BJ (cell line): ENCODE results near the gene ABL2. TPM values are rescaled to one million over a fixed set of nuclear protein-coding genes. Genes with fewer than 3 reads are reported as not detected.

Experiments used
- CTCF ChIA-PET: fragments of 350-600 bp; formaldehyde crosslinking; extraction: SDS; loops from one replicate; lab custom pipeline; 2021; ENCODE audit warnings: antibody characterized with exemption, inconsistent platforms; lab: Yijun Ruan, JAX
- POLR2A ChIA-PET: fragments of 300-600 bp; sonication (Branson Sonifier 250); formaldehyde crosslinking; extraction: SDS; loops from one replicate; lab custom pipeline; 2021; ENCODE audit warnings: antibody characterized with exemption; lab: Charles Lee
- DNase-seq: peaks from one replicate; pipeline ENCODE4 v3.0.0-alpha.2; 2011; ENCODE audit warnings: low read depth
- H3K27me3 ChIP-seq: 2 replicates; pipeline ENCODE4 v1.6.0; 2011; ENCODE audit warnings: low read length; ENCODE audit not compliant: control insufficient read depth, insufficient read depth
- H3K36me3 ChIP-seq: 2 replicates; pipeline ENCODE4 v1.5.1; 2011; ENCODE audit warnings: low read length; ENCODE audit not compliant: control insufficient read depth, insufficient read depth
- H3K4me3 ChIP-seq: 2 replicates; pipeline ENCODE4 v1.5.1; 2011; ENCODE audit warnings: low read depth, mild to moderate bottlenecking, control low read depth, low read length
- CTCF ChIP-seq: IDR thresholded peaks from 2 replicates; pipeline ENCODE4 v1.5.1; 2011; ENCODE audit warnings: low read depth, mild to moderate bottlenecking, control low read depth, inconsistent platforms, low read length, moderate library complexity; ENCODE audit not compliant: insufficient read depth
- polyA plus RNA-seq: library from polyadenylated mRNA; depleted of rRNA; stranded (reverse); fragments of >200 nt; gene quantifications from 2 replicates; pipeline ENCODE4 v1.2.3, GENCODE V29; 2011

ABL2 gene
- polyA plus RNA-seq, 1 experiment, result 18.7 TPM

DNA sequence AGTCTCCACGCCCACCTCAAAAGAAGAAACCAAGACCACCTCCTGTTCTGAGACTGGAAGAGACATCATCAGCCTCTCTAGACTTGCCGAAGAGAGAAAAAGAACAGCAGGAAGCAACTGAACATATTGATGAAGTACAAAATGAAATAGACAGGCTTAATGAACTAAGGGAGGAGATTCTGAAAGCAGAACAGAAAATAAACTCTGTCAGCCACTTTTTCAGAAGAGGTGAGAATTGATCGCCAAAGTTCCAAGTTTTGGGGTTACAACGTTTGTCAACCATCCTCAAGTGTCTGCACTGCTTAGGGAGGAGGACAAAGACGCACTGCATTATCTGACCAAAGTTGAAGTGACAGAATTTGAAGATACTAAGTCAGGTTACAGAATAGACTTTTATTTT lies 45.6 kb downstream of the ABL2 start:
- TF ChIP-seq CTCF, result no peak
- Histone ChIP-seq H3K4me3 (no peak overlapping the region), H3K36me3 (no peaks in the 10 kb centered on the region), H3K27me3 (no peaks in the 10 kb centered on the region)
- POLR2A ChIA-PET, result no interaction called here
- CTCF ChIA-PET, result interaction anchor here (1.1 kb wide), 1 partner anchor 9 kb away, joined by 3 read pairs; no protein-coding TSS in a partner anchor
- no peak for DNase-seq

GRCh38 chr1:179178950-179179349 lies 50.5 kb downstream of the ABL2 start:
- POLR2A ChIA-PET, result no interaction called here
- CTCF ChIA-PET, result interaction anchor here (0.9 to 1.4 kb wide), 2 partner anchors 8 to 58 kb away, joined by 3 read pairs; no protein-coding TSS in a partner anchor
- no peak for TF ChIP-seq CTCF
- no peak for DNase-seq
- Histone ChIP-seq H3K27me3 (no peaks in the 10 kb centered on the region), H3K4me3 (no peak overlapping the region), H3K36me3 (no peaks in the 10 kb centered on the region)

DNA sequence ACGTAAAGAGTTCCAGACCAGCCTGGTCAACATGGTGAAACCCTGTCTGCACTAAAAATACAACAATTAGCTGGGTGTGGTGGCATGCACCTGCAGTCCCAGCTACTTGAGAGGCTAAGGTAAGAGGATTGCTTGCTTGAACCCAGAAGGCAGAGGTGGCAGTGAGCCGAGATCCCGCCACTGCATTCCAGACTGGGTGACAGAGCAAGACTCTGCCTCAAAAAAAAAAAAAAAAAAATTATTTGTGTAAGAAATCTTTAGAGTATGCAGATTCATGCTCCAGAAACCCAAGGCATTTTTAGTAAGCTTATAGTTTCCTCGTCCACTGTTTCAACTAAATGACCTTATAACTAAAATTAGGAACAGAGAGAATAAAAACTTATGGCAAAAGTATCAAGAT lies 51.3 kb downstream of the ABL2 start:
- POLR2A ChIA-PET, result no interaction called here
- CTCF ChIA-PET, result interaction anchor here (0.8 to 1.4 kb wide), 2 partner anchors 15 to 57 kb away, joined by 3 read pairs; no protein-coding TSS in a partner anchor

GRCh38 chr1:179177615-179178014 lies 51.9 kb downstream of the ABL2 start:
- no peak for DNase-seq
- ChIA-PET POLR2A (no interaction called here), CTCF (interaction anchor here (0.8 to 1.4 kb wide), 2 partner anchors 14 to 57 kb away, joined by 3 read pairs; no protein-coding TSS in a partner anchor)
- Histone ChIP-seq H3K36me3 (no peaks in the 10 kb centered on the region), H3K27me3 (no peaks in the 10 kb centered on the region), H3K4me3 (no peak overlapping the region)
- no peak for TF ChIP-seq CTCF

More for the DNA sequence above, 51.3 kb downstream of the ABL2 start:
- TF ChIP-seq CTCF, result no peak
- H3K4me3 ChIP-seq, result no peak overlapping the region
- no peaks in the 10 kb centered on the region for H3K27me3 ChIP-seq
- H3K36me3 ChIP-seq, result no peaks in the 10 kb centered on the region
- DNase-seq, result no peak

GRCh38 chr1:179177182-179177581 lies 52.3 kb downstream of the ABL2 start:
- POLR2A ChIA-PET, result no interaction called here
- DNase-seq, result peak; percentile 52
- CTCF ChIA-PET, result no interaction called here

More at GRCh38 chr1:179177182-179177581, 52.3 kb downstream of the ABL2 start:
- H3K4me3 ChIP-seq, result no peak overlapping the region
- TF ChIP-seq CTCF, result no peak
- no peaks in the 10 kb centered on the region for H3K27me3 ChIP-seq
- H3K36me3 ChIP-seq, result no peaks in the 10 kb centered on the region
